HG03571 (cell line): ENCODE measurements around the gene DEXI.
"Not testable (repeated sequence)": the region's sequence is repeated elsewhere in the genome, so short reads cannot be mapped to it uniquely, and the experiment has no call there.

ENCODE experiments used
- ATAC-seq: cut with Tn5 transposase; IDR thresholded peaks from one replicate; pipeline ENCODE4 v1.9.1; 2021; ENCODE audit not compliant: unreplicated experiment

Gene DEXI

DNA sequence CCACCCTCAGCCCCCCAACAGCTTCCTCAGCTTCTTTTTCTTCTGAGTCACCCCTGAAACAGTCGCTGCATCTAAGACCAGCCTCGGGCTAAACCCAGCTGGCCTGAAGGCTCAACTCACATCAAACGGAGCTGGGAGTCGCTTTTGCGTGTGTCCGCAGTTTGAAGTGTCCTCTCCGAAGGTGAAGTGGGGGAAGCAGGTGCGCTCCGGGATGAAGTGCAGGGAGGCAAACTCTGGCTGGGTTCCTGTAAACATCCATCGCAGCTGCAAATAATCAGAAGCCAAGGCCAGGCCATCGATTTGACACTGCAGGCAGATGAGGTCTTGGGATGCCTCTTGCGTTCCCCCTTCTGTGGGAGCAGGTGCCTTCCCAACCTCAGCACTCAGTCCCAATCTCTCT lies 13.2 kb downstream of the DEXI start:
- not testable (repeated sequence) for ATAC-seq

DNA sequence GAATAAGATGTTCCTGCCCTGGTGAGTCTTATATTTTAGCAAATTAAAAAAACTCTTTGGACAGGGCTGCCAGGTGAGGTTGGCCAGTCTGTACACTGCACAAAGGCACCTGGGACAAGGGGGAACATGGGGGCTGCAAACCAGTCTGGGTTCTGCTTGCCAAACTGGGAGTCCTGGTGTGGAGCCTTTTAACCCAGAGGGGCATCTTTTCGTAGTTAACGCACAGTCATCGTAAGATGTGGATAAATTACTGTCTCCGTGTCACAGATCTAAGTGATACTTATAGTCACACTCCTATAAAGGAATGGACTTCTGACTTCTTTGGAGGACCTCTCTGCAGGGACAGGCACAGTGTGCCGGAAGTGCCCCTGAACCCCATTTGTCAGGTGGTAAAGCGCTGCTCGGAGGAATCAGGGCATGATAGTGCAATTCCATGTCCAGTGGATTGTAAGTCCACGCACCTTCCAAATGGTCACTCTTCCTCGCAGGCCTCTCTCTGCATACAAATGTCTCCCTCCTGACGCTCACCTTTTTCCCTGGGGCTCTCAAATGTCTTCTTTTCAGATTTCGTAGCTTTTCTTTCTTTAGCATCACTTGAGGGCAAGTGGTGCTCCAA lies 14.7 kb downstream of the DEXI start:
- ATAC-seq: no peak

DNA sequence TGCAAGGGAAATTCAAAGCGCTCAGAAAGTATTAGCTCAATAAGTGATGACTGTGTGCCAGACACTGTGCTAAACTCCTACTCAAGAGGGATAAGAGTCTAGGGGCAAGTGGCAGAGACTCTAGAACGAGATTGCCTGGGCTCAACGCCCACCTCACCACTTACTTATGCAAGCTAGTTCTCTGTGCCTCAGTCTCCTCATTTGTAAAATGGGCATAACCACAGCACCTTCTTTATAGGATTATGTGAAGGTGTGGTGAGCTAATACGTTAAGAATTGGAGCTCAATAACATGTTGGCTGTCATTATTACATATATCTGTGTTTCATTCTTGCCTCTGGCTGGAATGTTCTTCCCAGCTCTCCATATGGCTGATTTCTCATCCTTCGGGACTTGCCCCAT lies 15.4 kb downstream of the DEXI start:
- ATAC-seq: no peak

DNA sequence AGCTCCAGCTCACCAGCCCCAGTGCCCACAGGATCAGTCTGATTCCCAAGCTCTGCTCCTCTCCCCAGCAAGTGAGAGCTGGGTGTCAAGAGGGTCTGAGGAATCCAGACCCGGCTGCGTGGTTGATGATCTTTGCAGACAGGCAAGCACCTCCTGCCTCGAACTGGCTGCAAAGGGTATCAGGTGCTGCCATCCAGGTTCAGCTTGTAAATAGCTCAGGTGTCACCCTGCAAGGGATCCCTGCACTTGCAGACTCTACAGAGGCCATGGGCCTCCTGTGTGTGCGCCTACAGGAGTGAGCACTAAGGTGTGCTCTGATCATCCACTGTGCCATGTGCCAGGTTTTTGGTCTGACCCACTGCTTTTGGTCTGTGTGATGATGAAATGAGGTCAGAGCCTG lies 16.2 kb downstream of the DEXI start:
- ATAC-seq: no peak

DNA sequence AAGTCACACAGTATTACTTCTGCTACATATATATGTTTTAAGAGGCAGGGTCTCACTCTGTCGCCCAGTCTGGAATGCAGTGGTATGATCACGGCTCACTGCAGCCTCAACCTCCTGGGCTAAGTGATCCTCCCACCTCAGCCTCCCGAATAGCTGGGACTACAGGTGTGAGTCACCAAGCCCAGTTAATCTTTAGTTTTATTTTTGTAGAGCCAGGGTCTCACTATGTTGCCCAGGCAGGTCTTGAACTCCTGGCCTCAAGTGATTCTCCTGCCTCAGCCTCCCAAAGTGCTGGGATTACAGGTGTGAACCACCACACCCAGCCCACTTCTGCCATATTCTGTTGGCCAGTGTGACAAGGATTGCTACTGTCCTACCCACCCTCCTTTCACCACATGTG lies 17.0 kb downstream of the DEXI start:
- ATAC-seq: not testable (repeated sequence)

DNA sequence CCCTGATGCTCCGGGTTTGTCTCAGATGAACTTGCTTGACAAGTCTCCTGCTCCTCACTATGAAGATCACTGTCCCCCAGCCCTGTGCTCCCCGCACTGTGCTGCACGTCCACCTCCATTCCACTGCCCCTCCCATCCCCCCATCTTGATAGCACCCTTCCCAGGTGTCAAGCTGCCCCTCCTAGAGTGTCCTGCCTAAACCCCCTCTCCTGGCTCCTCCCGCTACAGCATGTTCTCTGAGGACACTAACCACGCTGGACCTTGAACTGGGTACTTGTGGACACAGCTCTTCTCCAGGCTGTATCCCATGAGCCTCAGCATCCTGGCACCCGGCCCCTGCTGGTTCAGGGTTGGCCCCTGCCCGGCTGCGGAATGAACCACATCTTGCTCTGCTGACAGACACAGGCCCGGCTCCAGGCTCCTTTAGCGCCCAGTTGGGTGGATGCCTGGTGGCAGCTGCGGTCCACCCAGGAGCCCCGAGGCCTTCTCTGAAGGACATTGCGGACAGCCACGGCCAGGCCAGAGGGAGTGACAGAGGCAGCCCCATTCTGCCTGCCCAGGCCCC lies 18.5 kb downstream of the DEXI start:
- no peak for ATAC-seq

DNA sequence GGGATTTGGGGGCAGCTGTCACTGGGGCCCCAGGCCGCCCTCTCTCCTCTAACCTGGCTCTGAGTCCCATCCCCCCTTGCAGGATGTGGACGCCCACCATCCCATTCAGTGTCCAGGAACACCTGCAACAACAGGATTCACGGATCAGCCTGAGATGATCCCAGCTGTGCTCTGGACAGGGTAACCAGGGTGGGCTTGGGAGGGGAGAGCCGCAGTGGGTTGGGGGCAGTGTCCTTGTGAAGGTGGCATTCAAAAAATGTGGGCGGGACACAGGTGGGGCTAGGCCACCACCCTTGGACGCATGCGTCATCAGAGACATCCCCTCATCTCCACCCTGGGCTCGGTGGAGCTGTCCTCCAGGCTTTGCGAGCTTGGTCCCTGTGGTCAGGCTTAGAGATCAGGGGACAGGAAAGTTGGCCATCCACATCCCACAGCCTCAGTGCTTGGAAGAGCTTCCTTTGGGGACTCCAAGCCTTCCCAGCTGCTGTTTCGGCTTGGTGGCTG lies 19.1 kb downstream of the DEXI start:
- no peak for ATAC-seq

DNA sequence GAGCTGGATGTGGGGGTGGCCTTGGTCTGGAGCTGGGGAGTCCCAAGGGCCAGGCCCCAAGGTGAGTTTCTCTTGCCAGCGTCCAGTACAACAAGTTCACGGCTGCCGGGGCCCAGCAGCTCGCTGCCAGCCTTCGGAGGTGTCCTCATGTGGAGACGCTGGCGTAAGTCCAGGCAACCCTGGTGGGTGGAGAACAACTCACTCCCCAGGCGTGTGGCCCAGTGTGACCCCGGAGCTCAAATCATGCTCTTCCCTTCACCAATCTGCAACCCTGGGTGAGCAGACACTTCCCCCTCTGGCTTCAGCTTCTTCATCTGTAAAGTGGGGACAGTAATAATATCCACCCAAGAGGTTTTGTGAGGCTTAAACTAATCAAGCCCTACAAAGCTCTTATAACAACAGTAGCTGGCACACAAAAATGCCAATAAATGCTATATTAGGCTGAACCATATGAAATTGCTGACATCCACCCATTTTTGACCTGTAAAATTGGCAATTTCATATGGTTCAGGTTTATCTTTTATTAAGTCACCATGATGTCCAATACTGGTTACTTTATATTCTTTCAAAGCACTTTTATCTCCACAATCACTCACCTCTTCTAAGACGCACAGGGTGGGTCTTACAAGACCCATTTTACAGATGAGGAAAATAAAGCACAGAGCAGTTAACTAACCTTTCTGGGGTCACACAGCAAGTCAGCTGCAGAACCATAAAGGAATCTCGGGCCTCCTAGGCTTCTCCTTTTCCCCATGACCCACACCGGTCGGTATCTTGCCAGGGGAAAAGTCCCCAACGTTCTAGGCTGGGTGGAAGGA lies 19.7 kb downstream of the DEXI start:
- ATAC-seq: no peak

DNA sequence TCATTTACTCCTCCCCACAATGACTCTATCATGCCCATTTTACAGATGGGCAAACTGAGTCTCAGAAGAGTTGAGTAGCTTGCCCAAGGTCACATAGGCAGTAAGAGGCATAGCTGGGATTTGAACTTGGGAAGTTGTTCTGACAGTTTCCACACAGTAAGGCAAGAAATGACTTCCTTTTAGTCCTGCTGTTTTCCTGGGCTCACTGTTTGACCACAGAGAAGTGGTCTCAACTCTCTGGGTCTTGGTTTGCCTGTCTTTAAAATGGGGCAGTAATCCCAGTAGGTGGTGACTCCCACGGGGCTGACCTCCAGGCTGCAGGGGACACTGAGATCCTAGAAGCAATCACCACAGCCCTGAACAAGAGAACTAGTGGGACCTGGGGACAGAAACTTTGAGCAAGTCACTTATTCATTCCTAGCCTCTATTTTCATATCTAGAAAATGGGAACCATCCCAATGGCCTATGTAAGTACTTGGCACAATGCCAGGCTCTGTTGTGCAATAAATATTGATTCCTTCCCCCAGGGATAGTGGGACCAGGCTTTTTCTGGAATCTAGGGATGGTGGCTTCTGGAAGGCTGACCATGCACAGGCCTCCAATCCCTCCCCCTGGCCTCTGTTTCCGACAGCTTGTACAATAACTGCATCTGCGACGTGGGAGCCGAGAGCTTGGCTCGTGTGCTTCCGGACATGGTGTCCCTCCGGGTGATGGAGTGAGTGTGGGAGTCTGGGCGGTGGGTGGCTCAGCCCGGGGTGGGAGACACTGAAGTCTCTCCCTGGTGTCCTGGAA lies 20.5 kb downstream of the DEXI start:
- no peak for ATAC-seq

DNA sequence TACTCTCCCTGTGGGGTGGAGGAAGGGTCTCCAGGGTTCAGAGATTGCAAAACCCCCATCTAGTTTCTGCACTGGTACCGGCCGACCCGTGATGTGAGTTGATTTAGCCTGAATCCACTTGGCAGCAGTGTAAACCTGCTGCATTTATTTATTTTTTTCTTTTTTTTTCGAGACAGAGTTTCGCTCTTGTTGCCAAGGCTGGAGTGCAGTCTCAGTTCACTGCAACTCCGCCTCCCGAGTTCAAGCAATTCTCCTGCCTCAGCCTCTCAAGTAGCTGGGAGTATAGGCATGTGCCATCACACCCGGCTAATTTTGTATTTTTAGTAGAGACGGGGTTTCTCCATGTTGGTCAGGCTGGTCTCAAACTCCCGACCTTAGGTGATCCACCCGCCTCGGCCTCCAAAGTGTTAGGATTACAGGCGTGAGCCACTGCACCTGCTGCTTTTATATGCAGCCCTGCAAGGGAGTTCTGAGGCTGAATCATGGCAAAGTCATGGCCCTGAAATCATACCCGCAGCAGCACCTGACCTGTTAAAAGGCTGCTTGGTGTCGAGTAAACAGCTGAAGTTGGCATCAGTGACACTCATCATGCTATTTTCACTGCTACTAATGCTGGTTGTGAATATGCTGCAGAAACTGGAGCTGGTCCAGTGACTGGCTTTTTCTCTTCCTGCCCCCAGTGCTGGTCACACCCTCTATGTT lies 21.4 kb downstream of the DEXI start:
- no peak for ATAC-seq

DNA sequence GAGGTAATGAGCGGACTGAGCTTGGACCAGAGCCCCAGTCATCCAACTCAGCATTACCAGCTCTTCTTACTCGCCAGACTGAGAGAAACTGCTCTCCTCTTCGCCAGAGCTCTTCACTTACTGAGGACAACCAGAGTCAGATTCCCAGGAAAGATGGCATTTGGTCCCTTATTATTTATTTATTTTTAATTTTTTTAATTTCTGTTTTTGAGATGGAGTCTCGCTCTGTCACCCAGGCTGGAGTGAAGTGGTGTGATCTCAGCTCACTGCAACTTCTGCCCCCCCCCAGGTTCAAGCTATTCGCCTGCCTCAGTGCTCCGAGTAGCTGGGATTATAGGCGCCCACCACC lies 23.3 kb downstream of the DEXI start:
- ATAC-seq: no peak

DNA sequence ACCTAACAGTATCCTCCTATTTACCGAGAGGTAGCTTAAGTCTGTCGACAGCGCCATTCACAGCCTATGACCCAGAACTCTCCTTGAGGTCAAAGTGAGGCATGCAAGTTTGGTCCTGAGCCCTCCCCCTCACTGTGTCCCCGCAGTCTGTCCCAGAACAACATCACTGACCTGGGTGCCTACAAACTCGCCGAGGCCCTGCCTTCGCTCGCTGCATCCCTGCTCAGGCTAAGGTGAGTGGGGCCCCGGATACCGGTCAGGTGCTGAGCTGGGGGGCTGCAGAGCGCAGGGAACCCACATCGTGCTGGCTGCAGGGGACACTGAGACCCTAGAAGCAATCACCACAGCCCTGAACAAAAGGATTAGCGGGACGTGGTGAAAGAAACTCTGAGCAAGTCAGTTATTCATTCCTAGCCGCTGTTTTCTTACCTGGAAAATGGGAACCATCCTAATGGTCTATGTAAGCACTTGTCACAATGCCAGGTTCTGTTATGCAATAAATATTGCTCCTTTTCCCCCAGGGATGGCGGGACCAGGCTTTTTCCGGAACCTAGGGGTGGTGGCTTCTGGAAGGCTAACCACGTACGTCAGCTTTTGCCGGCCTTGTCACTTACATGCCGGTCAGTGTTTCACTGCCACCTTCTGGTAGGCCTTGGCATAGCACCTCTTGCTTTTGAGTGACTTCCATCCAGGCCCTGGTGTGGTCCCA lies 23.8 kb downstream of the DEXI start:
- no peak for ATAC-seq

DNA sequence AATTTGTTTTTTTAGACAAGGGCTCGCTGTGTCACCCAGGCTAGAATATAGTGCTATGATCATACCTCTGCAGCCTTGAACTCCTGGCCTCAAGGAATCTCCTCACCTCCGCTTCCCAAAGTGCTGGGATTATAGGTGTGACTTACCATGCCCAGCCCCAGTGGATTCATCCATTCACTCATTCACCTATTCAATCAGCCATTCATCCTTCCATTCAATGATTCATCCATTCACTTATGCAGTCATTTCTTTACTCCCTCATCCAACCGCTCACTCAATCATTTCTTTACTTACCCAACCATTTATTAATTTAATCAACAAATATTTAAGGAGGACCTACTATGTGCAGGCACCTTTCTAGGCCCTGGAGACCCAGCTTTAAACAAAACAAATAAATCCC lies 25.7 kb downstream of the DEXI start:
- ATAC-seq: no peak

DNA sequence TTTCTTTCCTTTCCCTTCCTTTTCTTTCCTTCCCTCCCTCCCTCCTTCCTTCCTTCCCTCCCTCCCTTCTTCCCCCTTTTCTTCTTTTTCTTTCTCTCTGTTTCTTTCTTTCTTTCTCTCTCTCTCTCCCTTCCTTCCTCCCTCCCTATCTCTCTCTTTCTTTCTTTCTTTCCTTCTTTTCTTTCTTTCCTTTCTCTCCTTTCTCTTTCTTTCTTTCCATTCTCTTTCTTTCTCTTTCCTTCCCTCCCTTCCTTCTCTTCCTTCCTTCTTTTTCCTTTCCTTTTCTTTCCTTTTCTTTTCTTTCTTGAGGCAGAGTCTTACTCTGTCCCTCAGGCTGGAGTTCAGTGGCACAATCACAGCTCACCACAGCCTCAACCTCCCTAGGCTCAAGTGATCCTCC lies 31.0 kb downstream of the DEXI start:
- no peak for ATAC-seq

DNA sequence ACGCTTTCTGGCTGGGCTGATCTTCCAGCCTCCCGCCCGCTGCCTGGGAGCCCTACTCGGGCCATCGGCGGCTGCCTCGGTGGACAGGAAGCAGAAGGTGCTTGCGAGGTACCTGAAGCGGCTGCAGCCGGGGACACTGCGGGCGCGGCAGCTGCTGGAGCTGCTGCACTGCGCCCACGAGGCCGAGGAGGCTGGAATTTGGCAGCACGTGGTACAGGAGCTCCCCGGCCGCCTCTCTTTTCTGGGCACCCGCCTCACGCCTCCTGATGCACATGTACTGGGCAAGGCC lies 34.6 kb downstream of the DEXI start:
- no peak for ATAC-seq

DNA sequence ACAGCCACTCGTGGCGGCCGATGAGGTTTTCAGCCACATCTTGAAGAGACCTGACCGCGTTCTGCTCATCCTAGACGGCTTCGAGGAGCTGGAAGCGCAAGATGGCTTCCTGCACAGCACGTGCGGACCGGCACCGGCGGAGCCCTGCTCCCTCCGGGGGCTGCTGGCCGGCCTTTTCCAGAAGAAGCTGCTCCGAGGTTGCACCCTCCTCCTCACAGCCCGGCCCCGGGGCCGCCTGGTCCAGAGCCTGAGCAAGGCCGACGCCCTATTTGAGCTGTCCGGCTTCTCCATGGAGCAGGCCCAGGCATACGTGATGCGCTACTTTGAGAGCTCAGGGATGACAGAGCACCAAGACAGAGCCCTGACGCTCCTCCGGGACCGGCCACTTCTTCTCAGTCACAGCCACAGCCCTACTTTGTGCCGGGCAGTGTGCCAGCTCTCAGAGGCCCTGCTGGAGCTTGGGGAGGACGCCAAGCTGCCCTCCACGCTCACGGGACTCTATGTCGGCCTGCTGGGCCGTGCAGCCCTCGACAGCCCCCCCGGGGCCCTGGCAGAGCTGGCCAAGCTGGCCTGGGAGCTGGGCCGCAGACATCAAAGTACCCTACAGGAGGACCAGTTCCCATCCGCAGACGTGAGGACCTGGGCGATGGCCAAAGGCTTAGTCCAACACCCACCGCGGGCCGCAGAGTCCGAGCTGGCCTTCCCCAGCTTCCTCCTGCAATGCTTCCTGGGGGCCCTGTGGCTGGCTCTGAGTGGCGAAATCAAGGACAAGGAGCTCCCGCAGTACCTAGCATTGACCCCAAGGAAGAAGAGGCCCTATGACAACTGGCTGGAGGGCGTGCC lies 35.1 kb downstream of the DEXI start:
- ATAC-seq: no peak

DNA sequence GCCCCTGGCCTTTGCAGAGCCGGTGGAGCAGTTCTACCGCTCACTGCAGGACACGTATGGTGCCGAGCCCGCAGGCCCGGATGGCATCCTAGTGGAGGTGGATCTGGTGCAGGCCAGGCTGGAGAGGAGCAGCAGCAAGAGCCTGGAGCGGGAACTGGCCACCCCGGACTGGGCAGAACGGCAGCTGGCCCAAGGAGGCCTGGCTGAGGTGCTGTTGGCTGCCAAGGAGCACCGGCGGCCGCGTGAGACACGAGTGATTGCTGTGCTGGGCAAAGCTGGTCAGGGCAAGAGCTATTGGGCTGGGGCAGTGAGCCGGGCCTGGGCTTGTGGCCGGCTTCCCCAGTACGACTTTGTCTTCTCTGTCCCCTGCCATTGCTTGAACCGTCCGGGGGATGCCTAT lies 35.8 kb downstream of the DEXI start:
- ATAC-seq: no peak

DNA sequence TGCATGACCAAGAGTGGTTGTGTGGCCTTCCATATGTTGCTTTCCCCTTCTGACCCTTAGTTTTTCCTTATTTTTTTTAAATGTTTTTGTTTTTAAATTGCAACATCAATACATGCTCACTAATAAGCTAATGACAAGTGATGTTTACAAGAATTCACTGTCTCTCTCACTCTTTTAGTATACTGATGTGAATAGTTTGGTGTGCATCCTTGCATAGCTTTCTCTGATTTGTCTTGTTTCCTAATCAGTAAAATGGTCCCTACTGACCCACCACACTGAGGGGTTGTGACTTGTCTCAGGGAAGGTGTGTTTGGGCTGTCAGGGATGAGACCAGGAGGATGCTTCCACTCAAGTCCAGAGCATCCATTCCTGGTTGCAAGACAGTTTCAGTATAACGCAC lies 39.3 kb downstream of the DEXI start:
- no peak for ATAC-seq

DNA sequence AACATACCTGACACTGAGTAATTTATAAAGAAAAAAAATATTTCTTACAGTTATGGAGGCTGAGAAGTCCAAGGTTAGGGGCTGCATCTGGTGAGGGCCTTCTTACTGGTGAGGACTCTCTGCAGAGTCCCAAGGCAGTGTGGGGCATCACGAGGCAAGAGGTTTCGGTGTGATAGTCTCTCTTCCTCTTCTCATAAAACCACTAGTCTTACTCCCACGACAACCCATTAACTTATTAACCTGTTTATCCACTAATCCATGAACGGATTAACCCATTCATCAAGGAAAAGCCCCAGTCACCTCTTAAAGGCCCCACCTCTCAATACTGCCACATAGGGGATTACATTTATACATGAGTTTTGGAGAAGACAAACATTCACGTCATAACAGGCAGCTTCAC lies 45.1 kb downstream of the DEXI start:
- peak; percentile 58 for ATAC-seq

DNA sequence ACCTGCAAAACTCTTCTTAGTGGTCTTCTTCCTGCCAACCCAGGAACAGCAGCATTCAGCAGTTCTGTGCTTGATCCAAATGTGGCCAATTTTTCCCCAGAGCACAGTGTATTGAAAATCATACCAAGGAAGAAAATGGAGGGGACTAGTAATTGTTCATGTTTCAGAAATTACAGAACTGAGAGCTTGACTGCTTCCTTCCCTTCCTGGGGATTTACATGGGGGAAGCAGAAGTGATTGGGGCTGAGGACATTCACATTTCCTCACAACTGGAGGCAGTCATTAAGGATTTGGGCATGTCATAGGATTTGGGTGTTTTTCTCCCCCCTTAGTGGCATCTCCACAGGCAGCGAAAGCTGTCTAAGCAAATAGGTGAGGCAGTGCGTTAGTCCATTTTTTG lies 45.5 kb downstream of the DEXI start:
- ATAC-seq: no peak
